HFFc6 (cell line): ENCODE measurements around the gene GRID2IP. TPM values are rescaled to one million over a fixed set of nuclear protein-coding genes. Genes with fewer than 3 reads are reported as not detected.

Experiments
- DNase-seq: peaks from one replicate; pipeline ENCODE4 v3.0.0-alpha.2; 2018
- H3K27ac Mint-ChIP-seq: 2 replicates; pipeline ENCODE4 v1.8.0; 2020; ENCODE audit warnings: mild to moderate bottlenecking, mixed read lengths
- H3K27me3 Mint-ChIP-seq: 2 replicates; pipeline ENCODE4 v1.8.0; 2021; ENCODE audit warnings: mild to moderate bottlenecking, moderate library complexity, mixed read lengths; ENCODE audit not compliant: insufficient read depth
- H3K36me3 Mint-ChIP-seq: 2 replicates; pipeline ENCODE4 v1.8.0; 2021; ENCODE audit warnings: low read depth, mixed read lengths
- H3K4me1 Mint-ChIP-seq: 2 replicates; pipeline ENCODE4 v1.8.0; 2020; ENCODE audit warnings: low read depth, mixed read lengths
- H3K4me3 Mint-ChIP-seq: 2 replicates; pipeline ENCODE4 v1.8.0; 2020; ENCODE audit warnings: mild to moderate bottlenecking, moderate library complexity, mixed read lengths
- H3K9me3 Mint-ChIP-seq: 2 replicates; pipeline ENCODE4 v1.8.0; 2020; ENCODE audit warnings: mild to moderate bottlenecking, mixed read lengths
- CTCF ChIP-seq: fragments of 200-600 bp; sonication (generic); IDR thresholded peaks from 2 replicates; pipeline ENCODE4 v1.5.0; 2021; ENCODE audit warnings: antibody characterized with exemption, mild to moderate bottlenecking
- total RNA-seq, 6 experiments: library from RNA; stranded (reverse); fragmentation: NEBNext Ultra II Directional; extraction: Animal tissue kit (Norgen Biotek cat#: 25700); gene quantifications; 2 replicates in 1 of 6; 3 replicates in 5 of 6; pipeline ENCODE4 v1.2.3, GENCODE V29; 2021

The GRID2IP gene
- total RNA-seq, 6 experiments from 2014 or later: not detected

GRCh38 chr7:6486438-6487183 lies 64.7 kb downstream of the GRID2IP start:
- Mint-ChIP-seq H3K4me3 (no peak overlapping the region), H3K27me3 (peaks cover 10% of the 10 kb centered on the region), H3K9me3 (peaks cover 6% of the 10 kb centered on the region), H3K4me1 (peaks cover 18% of the 10 kb centered on the region), H3K27ac (no peak overlapping the region), H3K36me3 (peaks cover 20% of the 10 kb centered on the region)
- TF ChIP-seq CTCF: no peak
- DNase-seq: no peak

- H3K4me3 Mint-ChIP-seq: peak overlapping the region; percentile 98
- peaks cover 3% of the 10 kb centered on the region for H3K27me3 Mint-ChIP-seq
- DNase-seq: no peak
- H3K36me3 Mint-ChIP-seq: peaks cover 40% of the 10 kb centered on the region
- H3K27ac Mint-ChIP-seq: peak overlapping the region; percentile 99
- H3K4me1 Mint-ChIP-seq: peaks cover 53% of the 10 kb centered on the region
- H3K9me3 Mint-ChIP-seq: no peaks in the 10 kb centered on the region; the same call in 1 of the 2 replicates
- TF ChIP-seq CTCF: no peak
These were observed 68.5 kb downstream of the GRID2IP start for GRCh38 chr7:6482743-6483119.

- H3K27me3 Mint-ChIP-seq: peaks cover 3% of the 10 kb centered on the region
- DNase-seq: no peak
- H3K4me1 Mint-ChIP-seq: peaks cover 57% of the 10 kb centered on the region
- no peaks in the 10 kb centered on the region; the same call in 1 of the 2 replicates for H3K9me3 Mint-ChIP-seq
- H3K36me3 Mint-ChIP-seq: peaks cover 40% of the 10 kb centered on the region
- TF ChIP-seq CTCF: no peak
- H3K27ac Mint-ChIP-seq: peak overlapping the region; percentile 99
- H3K4me3 Mint-ChIP-seq: peak overlapping the region; percentile 98
These were observed 69.0 kb downstream of the GRID2IP start for GRCh38 chr7:6482307-6482706.

GRCh38 chr7:6481445-6481844 lies 69.8 kb downstream of the GRID2IP start:
- Mint-ChIP-seq H3K36me3 (peaks cover 40% of the 10 kb centered on the region), H3K27ac (peak overlapping the region; percentile 61), H3K4me3 (peak overlapping the region; percentile 98), H3K4me1 (peaks cover 66% of the 10 kb centered on the region), H3K27me3 (peaks cover 3% of the 10 kb centered on the region), H3K9me3 (no peaks in the 10 kb centered on the region; the same call in 1 of the 2 replicates)
- no peak for DNase-seq
- TF ChIP-seq CTCF: no peak

GRCh38 chr7:6480323-6480660 lies 71.0 kb downstream of the GRID2IP start:
- H3K4me3 Mint-ChIP-seq: peak overlapping the region; percentile 98
- DNase-seq: no peak
- no peak for TF ChIP-seq CTCF
- 0 out of 2 replicates have a peak overlapping the region, but pooled peaks have one; percentile 1 for H3K27ac Mint-ChIP-seq
- peaks cover 3% of the 10 kb centered on the region for H3K27me3 Mint-ChIP-seq
- peaks cover 75% of the 10 kb centered on the region for H3K4me1 Mint-ChIP-seq
- H3K36me3 Mint-ChIP-seq: peaks cover 40% of the 10 kb centered on the region
- H3K9me3 Mint-ChIP-seq: no peaks in the 10 kb centered on the region; the same call in 1 of the 2 replicates
